ENCODE results near the gene HCRTR1. TPM values are rescaled to one million over a fixed set of nuclear protein-coding genes. Genes with fewer than 3 reads are reported as not detected.

HCRTR1 gene
- total RNA-seq, 1 experiment from 2014 or later: not detected

DNA sequence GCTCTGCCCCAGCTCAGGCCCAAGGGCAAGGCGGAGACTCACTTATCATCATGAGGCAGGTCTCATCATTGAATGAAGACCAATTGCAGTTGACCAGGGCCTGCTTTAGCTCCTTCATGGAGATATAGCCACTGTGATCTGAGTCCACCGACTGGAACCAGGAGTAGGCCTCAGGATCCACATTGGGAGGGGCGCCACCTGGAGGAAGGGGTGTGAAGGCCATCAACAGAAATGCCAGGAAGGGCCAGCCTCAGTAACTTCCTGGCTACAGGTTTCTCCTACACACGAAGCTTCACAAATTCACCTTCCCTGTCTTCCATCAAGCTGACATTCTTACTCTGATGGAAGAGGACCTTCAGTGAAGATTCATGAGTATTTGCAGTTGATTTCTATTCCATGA, 15.6 kb downstream of the HCRTR1 start:
- no peak overlapping the region for H3K27ac ChIP-seq (ENCODE audit: low read depth, low read length, poor library complexity, severe bottlenecking)
- no TSS peak for BruUV-seq (replicated peaks)
- POLR2A ChIA-PET (ENCODE audit: low non-redundant PET): no interaction called here
- H3K36me3 ChIP-seq (ENCODE audit: insufficient read depth, low read length, poor library complexity, severe bottlenecking): peaks cover 17% of the 10 kb centered on the region
- no peak overlapping the region for H3K4me3 ChIP-seq (ENCODE audit: low read depth, low read length, poor library complexity, severe bottlenecking)
- H3K4me1 ChIP-seq (ENCODE audit: insufficient read depth, low read length, poor library complexity, severe bottlenecking): no peaks in the 10 kb centered on the region
- no peaks in the 10 kb centered on the region for H3K9me3 ChIP-seq (ENCODE audit: low read depth, low read length, poor library complexity, severe bottlenecking)
- TF ChIP-seq, protein P1, sequence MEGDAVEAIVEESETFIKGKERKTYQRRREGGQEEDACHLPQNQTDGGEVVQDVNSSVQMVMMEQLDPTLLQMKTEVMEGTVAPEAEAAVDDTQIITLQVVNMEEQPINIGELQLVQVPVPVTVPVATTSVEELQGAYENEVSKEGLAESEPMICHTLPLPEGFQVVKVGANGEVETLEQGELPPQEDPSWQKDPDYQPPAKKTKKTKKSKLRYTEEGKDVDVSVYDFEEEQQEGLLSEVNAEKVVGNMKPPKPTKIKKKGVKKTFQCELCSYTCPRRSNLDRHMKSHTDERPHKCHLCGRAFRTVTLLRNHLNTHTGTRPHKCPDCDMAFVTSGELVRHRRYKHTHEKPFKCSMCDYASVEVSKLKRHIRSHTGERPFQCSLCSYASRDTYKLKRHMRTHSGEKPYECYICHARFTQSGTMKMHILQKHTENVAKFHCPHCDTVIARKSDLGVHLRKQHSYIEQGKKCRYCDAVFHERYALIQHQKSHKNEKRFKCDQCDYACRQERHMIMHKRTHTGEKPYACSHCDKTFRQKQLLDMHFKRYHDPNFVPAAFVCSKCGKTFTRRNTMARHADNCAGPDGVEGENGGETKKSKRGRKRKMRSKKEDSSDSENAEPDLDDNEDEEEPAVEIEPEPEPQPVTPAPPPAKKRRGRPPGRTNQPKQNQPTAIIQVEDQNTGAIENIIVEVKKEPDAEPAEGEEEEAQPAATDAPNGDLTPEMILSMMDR (conservative IDR thresholded peaks at IDR 0.05; ENCODE audit: low read depth, low read length): peak; percentile 54
- TF ChIP-seq EZH2 (IDR thresholded peaks at IDR 0.05; ENCODE audit: borderline replicate concordance, low read depth, low read length, poor library complexity, severe bottlenecking): no peak
- CTCF ChIA-PET: interaction anchor here (0.6 kb wide), 1 partner anchor 75 kb away, joined by 3 read pairs; no protein-coding TSS in a partner anchor
- peak; percentile 26 for DNase-seq (ENCODE audit: low spot score)
- intact Hi-C loops (cut with micrococcal nuclease; ENCODE audit: unreplicated experiment): no loop called here
- H3K27me3 ChIP-seq (replicated peaks; ENCODE audit: insufficient read depth, low read depth, low read length, poor library complexity): no peaks in the 10 kb centered on the region

DNA sequence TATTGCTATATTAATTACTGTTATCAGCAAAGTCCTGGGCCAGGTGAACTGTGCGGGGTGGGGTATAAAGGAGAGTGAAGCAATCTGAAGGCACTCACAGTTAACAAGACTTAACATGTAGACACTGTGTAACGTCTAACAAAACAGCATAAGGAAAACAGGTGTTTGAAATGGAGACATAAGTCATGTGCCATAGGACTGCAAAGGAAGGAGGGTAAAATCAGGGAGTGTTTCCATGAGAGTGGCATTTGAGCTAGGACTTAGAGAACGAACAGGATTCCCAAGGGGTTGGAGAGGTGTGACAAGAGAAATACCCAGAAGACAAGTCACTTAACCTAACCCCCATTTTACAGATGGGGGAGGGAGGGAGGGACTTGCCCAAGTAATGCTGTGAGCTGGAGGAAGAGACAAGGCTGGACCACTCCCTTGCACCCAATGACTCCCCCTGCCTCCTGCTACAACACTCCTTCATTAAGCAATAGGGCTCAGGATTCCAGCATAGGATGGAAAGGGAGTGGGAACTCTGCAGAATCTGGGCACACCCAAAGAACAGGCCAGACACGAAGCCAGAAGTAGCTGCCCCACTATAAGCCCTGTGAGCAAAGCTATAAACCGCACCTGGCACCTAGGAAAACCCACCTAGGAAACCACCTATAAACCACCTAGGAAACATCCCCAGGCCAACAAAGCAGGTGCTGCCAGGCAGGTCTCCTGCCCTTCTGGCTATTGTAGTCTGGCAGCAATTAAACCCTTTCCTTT, 20.6 kb downstream of the HCRTR1 start:
- ChIA-PET CTCF (no interaction called here), POLR2A (ENCODE audit: low non-redundant PET) (no interaction called here)
- no TSS peak for BruUV-seq (replicated peaks)
- no peak for DNase-seq (ENCODE audit: low spot score)
- Histone ChIP-seq H3K4me1 (ENCODE audit: insufficient read depth, low read length, poor library complexity, severe bottlenecking) (peaks cover 5% of the 10 kb centered on the region), H3K9me3 (ENCODE audit: low read depth, low read length, poor library complexity, severe bottlenecking) (no peaks in the 10 kb centered on the region), H3K27ac (ENCODE audit: low read depth, low read length, poor library complexity, severe bottlenecking) (no peak overlapping the region), H3K4me3 (ENCODE audit: low read depth, low read length, poor library complexity, severe bottlenecking) (no peak overlapping the region), H3K36me3 (ENCODE audit: insufficient read depth, low read length, poor library complexity, severe bottlenecking) (no peaks in the 10 kb centered on the region), H3K27me3 (replicated peaks; ENCODE audit: insufficient read depth, low read depth, low read length, poor library complexity) (no peaks in the 10 kb centered on the region)
- intact Hi-C loops (cut with micrococcal nuclease; ENCODE audit: unreplicated experiment): no loop called here
- TF ChIP-seq, protein P1 (conservative IDR thresholded peaks at IDR 0.05; ENCODE audit: low read depth, low read length): no peak

DNA sequence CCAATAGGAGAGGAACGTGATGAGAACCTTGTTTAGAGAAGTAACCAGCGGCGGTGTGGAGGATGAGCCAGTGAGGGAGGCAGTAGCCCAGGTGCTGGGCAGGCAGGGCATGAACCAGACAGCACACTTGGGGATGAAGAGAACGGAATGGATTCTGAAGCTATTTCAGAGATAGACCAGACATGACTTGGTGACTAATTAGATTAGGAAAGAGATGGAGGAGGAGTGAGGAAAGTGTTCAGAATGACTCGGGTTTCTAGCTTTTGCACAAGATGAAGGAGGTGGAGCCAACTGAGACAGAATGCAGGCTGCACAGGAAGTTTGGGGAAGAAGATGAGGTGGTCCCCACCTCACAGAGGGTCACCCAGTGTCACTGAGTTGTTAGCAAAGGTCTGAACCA, 22.1 kb downstream of the HCRTR1 start:
- peaks cover 15% of the 10 kb centered on the region for H3K4me1 ChIP-seq (ENCODE audit: insufficient read depth, low read length, poor library complexity, severe bottlenecking)
- ChIA-PET CTCF (interaction anchor here (0.5 to 0.6 kb wide), 2 partner anchors 66 to 915 kb away, joined by 3 to 9 read pairs; no protein-coding TSS in a partner anchor), POLR2A (ENCODE audit: low non-redundant PET) (no interaction called here)
- H3K9me3 ChIP-seq (ENCODE audit: low read depth, low read length, poor library complexity, severe bottlenecking): no peaks in the 10 kb centered on the region
- intact Hi-C loops (cut with micrococcal nuclease; ENCODE audit: unreplicated experiment): no loop called here
- no TSS peak for BruUV-seq (replicated peaks)
- H3K27me3 ChIP-seq (replicated peaks; ENCODE audit: insufficient read depth, low read depth, low read length, poor library complexity): no peaks in the 10 kb centered on the region
- H3K4me3 ChIP-seq (ENCODE audit: low read depth, low read length, poor library complexity, severe bottlenecking): no peak overlapping the region
- TF ChIP-seq EZH2 (IDR thresholded peaks at IDR 0.05; ENCODE audit: borderline replicate concordance, low read depth, low read length, poor library complexity, severe bottlenecking): no peak
- TF ChIP-seq, protein P1 (conservative IDR thresholded peaks at IDR 0.05; ENCODE audit: low read depth, low read length): no peak
- H3K36me3 ChIP-seq (ENCODE audit: insufficient read depth, low read length, poor library complexity, severe bottlenecking): no peaks in the 10 kb centered on the region
- H3K27ac ChIP-seq (ENCODE audit: low read depth, low read length, poor library complexity, severe bottlenecking): no peak overlapping the region
- DNase-seq (ENCODE audit: low spot score): peak; percentile 15

Measured in A673 (cell line).